ENCODE results near the gene NMD3.

The NMD3 gene

GRCh38 chr3:161271646-161272045 is 50.5 kb downstream of the NMD3 start:
- TF ChIP-seq CTCF (IDR thresholded peaks at IDR 0.05): no peak

- TF ChIP-seq CTCF (IDR thresholded peaks at IDR 0.05): no peak
Measured at GRCh38 chr3:161272524-161272923, 51.4 kb downstream of the NMD3 start.

GRCh38 chr3:161273589-161274218 is 52.6 kb downstream of the NMD3 start:
- peak; percentile 71 for TF ChIP-seq CTCF (IDR thresholded peaks at IDR 0.05)

- TF ChIP-seq CTCF (IDR thresholded peaks at IDR 0.05): peak; percentile 77
Measured at GRCh38 chr3:161274691-161275298, 53.7 kb downstream of the NMD3 start.

GRCh38 chr3:161275919-161276318 is 54.8 kb downstream of the NMD3 start:
- TF ChIP-seq CTCF (IDR thresholded peaks at IDR 0.05): no peak

GRCh38 chr3:161284989-161285388 is 63.9 kb downstream of the NMD3 start:
- TF ChIP-seq CTCF (IDR thresholded peaks at IDR 0.05): no peak

GRCh38 chr3:161289174-161289573 is 68.1 kb downstream of the NMD3 start:
- TF ChIP-seq CTCF (IDR thresholded peaks at IDR 0.05): no peak
